SW 1271 (cell line): ENCODE measurements around the gene NFKBIB.
"Not testable (repeated sequence)": the region's sequence is repeated elsewhere in the genome, so short reads cannot be mapped to it uniquely, and the experiment has no call there.

ENCODE experiments used
- DNase-seq, 2 experiments: peaks; one replicate each; lab custom pipeline; 2025; lab: John Stamatoyannopoulos, UW

Gene NFKBIB

DNA sequence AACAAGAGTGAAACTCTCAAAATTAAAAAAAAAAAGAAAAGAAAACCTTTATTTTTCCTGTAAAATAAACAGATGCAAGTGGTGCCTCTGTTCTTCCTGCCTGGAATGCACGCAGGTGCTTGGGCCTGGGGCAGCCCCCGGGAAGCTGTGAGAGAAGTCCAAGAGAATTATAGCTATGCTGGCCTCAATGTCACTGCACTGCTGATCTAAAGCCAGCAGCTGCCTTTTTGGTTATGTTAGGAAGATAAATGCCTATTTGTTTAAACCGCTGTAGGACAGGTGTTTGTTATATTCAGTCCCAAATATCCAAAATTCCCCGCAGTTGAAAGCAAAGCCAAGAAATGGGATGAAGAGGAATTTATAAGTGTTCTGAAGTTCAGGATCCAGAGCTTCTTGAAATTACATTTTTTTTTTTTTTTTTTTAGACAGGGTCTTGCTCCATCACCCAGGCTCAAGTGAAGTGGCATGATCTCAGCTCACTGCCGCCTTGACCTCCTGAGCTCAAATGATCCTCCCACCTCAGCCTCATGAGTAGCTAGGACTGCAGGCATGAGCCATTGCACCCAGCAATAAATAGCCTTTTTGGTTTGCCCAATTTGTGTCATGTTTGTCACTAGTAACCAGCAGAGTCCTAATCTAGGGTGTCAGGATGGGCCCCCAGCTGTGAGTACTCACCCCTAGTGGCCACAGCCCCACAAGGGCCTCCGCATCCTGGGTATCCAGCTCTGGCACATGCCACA, 23.9 kb upstream of the NFKBIB start:
- no peak for DNase-seq

DNA sequence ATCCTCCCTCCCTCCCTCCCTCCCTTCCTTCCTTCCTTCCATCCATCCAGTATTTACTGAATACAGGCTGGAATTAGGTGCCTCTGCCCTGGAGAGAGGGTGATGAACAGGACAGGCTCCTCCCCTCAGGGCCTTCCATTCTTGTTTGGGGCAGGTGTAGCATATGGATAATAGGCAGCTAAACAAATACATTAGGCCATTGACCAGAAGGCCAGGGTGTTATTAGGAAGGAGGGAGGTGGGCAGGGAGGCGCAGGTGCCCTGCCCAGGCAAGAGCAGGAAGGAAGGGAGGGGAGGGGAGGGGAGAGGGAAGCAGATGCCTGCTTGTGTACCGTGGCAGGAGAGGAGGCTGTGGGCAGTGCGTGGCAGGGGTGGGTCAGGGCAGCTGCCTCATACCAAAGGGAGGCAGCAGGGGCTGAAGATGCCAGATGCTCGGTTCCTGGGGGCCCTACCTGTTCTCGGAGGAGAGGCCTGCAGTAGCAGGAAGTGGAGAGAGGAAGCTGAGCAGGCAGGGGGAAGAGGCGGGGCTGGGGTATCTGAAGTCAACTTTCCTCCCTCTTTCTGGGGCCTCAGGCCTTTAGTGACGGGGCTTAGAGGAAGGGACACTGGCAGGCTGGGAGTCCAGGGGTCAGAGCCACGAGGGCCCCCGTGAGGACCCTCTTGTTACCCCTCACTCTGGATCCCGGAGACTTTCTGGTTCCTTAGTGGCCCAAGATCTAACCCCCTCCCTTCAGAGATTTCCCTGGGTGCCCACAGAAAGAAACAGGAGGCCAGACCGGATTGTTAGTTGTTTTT, 21.8 kb upstream of the NFKBIB start, which contains the start of gene RINL:
Gene RINL, minus strand, starts transcription at position 495 of the 794 bp plus-strand sequence. CDS start 1,533 bp downstream, outside the sequence.
- DNase-seq = no peak

DNA sequence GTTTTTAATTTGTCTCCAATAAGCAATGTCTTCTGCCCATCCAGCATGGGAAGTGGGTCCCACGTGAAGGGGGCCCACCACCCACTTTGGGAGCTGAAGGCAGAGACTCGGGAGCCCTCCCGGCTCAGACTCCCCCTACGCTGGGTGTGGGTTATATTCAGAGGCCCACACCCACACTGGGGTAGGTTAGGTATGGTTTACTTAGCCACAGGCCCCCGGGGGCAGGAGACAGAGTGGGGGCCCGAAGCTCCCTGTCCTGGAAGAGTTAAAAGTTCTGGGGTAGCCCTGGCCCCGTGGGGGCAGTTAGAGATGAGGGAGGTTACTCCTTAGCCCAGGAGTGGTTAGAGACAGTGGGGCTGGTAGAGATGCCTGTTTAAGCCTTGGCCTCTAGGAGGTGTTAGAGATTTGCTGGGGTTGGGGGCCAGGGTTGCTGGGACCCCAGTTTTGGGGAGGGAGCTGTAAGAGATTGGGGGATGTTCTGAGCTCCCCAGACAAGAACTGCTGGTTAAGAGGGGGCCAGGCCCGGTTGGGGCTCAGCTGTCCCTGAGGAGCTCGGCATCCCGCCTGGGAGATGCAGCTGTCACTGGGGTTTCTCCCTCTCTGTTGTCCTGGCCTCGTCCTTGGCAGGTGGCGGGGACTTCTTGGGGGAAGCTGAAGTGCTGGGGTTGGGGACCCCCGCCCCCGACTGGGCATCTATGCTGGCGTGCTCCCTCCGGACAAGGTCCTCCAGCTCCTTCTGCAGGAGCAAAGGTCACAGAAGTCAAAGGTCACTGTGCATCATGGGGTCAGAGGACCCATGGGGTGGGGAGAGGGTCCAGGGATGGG, 21.0 kb upstream of the NFKBIB start:
- no peak for DNase-seq

DNA sequence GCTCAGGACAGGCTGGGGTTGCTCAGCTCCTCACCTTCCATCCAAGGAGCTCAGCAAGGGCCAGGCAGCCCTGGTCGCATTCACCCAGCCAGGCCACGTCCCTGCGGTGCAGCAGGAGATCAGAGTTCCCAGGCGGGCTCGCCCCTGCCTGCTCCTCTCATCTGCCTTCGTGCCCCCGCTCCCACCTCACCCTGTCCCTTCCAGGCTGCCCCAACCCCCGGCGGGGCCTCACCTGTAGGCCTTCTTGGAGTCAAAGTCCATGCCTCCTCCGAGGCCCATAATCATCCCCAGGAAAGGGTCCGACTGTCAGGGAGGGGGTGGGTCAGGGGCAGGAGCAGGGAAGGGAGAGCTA, 20.4 kb upstream of the NFKBIB start:
- no peak for DNase-seq

DNA sequence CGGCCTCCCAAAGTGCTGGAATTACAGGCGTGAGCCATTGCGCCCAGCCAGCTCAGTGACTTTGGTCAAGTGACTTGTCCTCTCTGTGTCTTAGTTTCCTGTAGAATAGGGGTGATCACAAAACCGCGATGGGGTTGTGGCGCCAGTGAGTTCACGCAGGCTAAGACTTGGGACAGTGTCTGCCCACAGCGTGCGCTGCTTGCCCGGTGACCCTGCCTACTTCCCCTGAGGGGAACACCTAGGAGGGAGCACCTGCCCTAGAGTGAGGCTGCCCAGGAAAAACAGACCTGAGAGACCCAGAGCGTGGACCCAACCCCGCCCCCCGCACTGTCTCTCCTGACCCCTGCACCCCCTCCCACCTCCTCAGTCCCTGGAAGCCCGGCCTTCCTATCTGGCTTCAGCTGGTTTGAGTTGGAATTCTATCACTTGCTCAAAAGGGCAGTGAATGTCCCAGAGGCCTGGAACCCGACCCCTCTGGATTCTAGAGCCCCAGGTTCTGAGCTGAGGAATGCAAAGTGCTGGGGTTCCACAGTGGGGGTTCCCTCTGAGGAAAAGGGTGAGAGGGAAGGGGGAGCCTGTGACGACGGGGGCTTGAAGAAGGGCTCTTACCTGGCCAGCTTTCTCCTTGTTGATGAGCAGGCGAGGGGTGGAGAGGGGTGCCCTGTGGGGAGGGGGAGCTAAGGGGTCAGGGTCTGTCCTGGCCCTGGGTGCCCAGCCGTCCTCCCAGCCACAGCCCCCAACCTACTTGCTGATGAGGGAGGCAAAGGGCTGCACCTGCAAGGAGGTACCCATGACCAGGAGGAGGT, 19.5 kb upstream of the NFKBIB start:
- no peak for DNase-seq

DNA sequence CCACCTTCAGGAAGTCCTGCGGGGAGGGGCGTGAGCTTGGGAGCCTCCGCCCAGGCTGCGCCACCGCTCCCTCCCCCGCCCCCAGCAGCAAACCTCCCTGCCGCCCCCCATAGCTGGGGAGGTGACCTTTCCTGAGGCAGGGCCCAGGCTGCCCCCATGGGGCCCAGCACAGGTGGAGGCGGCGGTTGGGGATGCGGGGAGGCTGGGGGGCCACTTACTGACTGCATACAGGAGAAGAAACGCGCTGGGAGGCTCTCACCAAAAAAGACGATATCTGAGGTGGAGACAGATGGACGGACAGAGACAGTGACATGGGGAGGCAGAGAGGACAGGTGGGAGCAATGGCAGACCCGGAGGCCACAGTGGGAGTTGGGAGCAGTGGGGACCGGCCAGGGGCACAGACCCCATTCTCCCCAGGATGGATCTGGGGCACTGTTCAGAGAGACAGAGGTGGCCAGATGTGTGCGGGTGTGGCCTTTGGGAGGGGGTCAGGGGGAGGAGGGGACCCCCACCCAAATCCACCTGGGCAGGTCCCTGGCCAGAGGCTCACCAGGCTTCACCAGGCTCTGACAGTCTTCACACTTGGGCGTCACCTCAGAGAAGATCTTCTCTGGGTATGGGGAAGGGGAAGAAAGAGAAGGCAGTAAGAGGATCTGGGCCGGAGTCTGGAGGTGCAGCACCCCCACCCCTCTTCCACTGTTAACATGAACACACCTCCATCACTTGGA, 18.7 kb upstream of the NFKBIB start:
- no peak for DNase-seq

DNA sequence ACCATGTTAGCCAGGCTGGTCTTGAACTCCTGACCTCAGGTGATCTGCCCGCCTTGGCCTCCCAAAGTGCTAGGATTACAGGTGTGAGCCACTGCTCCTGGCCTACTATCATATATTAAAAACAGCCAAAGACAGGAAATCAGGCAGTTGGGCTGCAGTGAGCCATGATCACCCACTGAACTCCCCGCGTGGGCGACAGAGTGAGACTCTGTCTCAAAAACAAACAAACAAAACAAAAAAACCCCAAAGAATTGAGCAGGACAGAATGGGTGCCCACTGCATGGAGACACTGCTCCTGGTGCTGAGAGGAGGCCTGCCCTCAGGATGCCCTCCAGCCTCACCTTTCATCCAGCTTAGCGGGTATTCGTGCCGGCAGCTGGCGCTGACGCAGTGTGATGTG, 16.5 kb upstream of the NFKBIB start:
- DNase-seq = no peak

DNA sequence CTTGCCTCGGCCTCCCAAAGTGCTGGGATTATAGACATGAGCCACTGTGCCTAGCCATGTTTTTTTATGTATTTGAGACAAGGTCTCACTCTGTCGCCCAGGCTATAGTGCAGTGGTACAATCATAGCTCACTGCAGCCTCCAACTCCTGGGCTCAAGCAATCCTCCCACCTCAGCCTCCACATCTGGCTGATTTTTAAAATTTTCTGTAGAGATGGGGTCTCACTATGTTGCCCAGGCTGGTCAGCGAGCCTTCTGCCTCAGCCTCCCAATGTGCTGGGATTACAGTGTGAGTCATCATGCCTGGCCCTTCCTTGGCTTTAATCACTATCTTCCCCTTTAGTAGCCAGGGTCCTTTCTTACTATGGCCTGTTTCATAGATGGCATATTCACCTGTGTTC, 15.1 kb upstream of the NFKBIB start:
- not testable (repeated sequence) for DNase-seq

DNA sequence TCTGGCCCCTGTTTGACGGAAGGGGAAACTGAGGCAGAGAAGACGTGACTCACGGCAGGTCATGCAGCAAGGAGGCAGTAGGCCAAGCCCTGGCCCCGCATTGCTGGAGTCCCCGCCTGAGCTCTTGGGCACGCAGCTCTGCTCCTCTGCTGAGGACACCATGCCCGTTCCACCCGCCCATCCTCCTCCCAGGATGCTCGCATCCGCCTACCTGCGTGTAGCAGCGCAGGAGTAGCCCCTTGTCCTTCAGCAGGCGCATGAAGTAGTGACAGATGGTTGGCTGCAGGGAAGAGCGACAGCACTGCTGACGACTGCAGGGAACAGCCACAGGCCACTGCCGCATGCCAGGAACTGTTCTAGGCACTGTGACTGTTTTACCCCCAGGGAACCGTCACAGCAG, 10.9 kb upstream of the NFKBIB start:
- no peak for DNase-seq

DNA sequence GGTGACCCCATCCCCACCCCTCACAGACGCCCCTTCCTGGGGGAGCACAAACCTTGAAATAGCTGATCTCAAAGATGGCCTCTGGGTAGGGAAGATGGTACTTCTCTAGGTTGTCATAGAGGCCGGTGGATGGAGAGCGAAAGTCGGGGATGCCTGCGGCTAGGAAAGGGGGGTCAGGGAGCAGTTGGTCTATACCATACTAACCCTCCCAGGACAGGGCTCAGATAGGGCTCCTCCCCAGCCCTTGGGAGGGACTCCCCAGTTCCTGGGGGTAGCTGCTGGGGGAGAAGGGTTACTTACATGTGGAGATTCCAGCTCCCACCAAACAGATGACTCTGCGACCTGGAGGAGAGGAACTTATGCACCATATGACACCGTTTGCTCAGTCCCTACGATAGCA, 10.0 kb upstream of the NFKBIB start:
- DNase-seq = no peak

DNA sequence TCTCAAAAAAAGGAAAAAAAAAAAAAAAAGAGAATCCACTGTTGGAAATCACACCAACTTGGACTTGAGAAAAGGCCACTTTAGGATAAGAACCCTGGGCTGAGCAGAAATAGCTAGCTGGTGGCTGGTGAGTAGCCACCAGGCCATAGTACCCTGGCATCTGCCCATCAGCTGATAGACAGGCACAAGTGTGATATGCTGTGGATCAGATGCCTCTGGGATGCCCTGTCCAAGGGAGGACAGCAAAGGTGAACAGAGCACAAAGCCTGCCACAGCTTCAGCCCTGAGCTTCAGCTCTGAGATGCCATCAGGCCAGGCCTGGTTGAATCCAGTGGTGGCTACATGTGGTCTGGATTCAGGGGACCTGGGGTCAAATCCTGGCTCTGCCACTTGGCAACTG, 9.1 kb upstream of the NFKBIB start:
- DNase-seq = no peak

DNA sequence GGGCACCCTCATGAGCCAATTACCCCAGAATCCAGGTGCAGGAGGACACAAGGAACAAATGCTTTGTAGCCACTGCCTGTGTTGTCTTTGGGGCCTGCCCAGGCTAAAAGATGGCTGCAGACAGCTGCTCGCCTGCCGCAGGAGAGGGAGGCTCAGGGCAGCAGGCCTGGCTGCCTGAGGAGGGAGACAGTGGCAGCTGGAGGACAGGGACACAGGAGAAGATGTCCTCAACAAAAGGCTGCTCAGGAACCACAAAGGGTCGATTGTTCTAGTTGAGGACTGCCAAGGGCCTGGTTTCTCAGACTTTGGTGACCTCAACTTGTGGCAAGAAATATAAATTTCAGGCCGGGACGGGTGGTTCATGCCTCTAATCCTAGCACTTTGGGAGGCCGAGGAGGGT, 8.0 kb upstream of the NFKBIB start:
- no peak for DNase-seq

DNA sequence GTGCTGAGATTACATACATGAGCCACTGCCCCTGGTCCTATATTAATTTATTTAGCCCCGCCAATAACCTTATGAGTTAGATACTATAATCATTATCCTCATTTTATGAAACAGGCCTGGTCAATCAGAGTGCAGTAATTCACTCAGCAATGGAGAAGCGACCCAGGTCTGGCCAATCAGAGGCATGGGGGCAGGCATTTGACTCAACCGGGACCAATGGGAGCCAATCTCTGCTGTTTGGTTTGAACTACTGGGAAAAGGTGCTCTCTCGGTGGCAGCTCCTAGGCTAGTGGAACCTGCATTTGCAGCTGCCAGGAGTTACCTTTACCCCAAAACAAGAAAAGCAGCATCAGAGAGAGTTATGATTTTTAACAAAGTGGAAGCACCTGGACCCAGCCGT, 6.9 kb upstream of the NFKBIB start:
- DNase-seq = no peak

DNA sequence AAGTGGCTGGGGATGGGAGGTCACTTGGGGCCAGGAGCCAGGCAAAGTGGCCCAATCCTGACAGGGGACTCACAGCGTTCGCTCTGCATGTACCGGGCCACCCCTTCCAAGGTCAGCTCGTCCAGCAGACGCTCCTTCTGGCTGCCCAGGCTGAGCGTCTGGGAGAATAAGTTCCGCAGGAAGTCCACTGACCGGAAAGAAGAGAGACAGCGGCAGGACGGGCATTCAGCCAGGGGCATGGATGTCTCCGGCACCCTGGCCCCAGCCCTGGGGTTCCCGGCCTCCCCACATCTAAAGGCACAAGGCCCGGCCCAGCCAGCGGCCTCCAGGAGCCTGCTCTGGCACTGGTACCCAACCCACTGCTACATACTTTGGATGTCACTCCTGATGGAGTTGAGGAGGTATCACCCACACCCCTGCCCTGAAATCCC, 6.4 kb upstream of the NFKBIB start:
- DNase-seq = no peak

DNA sequence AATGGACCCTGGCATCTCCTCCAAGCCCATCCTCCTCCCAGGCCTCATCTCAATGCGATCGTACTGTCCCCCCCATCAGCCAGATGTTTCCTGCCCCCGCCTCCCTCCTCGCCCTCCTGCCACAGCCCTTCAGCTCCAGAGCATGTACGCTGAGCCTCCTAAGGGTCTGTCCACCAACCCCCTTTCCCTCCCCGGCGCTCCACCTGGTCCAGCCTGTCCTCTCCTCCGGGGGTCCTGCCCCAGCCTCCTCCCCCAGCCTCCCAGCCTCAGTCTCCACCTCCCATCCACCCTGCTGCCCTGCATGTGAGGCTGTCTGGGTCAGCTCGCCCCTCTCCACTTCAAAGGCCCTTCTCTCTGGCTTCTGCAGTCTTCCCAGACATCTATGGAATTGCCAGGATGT, 4.8 kb upstream of the NFKBIB start:
- DNase-seq = no peak

DNA sequence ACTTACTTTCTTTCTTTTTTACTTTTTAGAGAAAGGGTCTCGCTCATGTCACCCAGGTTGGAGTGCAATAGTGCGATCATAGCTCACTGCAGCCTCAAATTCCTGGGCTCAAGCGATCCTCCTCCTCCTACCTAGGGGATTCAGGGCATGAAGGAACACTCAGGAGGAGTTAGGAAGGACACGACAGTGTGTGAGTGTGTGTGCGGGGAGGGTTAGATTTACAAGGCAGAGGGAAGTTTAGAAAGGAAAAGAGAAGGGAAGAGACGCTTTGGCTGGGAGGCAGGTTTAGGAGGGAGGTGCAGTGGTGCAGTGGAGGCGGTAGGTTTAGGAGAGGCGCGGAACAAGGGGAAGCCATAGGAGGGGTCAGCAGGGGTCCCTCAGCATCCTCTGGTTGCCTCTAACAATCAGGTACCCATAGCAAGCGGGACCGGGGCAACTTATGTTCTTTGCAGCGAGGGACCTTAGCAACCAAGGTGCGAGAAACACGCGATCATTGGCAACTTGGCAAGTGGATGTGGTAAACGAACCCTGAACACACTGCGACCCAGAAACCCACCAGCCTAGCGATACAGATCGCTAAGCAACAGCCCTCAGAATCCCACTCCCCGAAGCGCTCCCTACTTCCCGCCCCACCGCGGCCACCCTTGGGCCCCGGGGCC, 852 bp upstream of the NFKBIB start:
- DNase-seq = no peak

DNA sequence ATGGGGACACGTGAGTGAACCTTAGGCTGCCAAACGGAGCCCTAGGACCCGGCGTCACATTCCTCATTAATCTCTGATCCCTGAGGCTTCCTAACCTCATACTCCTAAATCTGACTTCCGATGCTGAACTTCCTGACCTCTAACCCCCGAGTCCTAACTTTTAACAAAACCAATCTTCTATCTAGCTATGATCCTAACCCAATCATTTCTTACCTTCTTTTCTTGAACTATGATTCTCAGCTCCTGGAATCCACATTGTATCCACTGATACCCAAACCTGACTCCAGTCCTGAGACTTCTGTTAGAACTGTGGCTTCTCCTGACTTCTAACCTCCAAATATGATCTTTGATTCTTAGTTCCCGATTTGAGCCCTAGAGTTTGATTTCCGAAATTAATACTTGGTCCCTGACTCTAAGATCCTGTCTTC, 447 bp downstream of the NFKBIB start:
- peak in 1 of 2 experiments; percentile 64 for DNase-seq

DNA sequence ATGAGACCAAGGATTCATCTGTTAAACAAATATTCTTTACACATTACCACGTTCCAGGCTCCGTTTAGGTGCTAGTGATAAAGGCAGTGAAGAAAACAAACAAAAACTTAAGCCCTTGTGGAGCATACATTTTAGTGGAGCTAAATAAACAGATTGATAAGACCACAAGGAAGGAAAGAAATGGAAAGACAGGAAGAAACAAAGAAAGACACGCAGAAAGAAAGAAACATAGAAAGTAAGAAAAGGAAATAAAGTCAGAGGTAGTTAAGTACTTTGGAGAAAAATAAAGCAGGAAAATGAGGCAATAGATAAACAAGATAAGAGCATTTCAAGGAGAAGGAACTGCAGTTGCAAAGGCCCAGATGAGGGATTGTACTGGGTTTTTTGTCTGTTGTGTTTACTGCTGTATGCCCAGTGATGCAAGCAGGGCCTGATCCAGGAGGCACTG, 998 bp downstream of the NFKBIB start:
- no peak for DNase-seq

DNA sequence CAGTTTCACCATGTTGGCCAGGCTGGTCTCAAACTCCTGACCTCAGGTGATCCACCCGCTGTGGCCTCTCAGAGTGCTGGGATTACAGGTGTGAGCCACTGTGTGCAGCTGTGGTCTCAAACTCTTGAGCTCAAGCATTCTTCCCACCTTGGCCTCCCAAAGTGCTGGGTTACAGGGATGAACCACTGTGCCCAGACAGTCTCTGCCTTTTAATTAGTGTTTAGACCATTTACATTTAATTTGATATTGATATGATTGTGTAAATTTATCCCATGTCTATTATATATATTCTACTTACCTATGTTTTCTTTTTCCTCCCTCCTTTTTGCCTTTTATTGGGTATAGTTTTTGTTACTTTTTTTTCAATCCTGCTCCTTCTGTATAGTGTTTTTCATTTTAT, 1.9 kb downstream of the NFKBIB start:
- no peak for DNase-seq
